IPS-15b (cell line): ENCODE data around the gene GRAMD1B.

Experiments
- H3K27me3 ChIP-seq: one replicate; pipeline ENCODE4 v1.6.1; 2013; ENCODE audit warnings: low read length; ENCODE audit not compliant: control insufficient read depth, insufficient read depth
- H3K36me3 ChIP-seq: one replicate; pipeline ENCODE4 v1.6.1; 2013; ENCODE audit warnings: low read length; ENCODE audit not compliant: control insufficient read depth, insufficient read depth
- H3K4me1 ChIP-seq: one replicate; pipeline ENCODE4 v1.6.1; 2013; ENCODE audit warnings: mild to moderate bottlenecking, low read length; ENCODE audit not compliant: control insufficient read depth, insufficient read depth
- H3K4me3 ChIP-seq: one replicate; pipeline ENCODE4 v1.5.1; 2013; ENCODE audit warnings: low read depth, low read length
- H3K9ac ChIP-seq: one replicate; pipeline ENCODE4 v1.6.1; 2013; ENCODE audit warnings: low read depth, mild to moderate bottlenecking, low read length
- H3K9me3 ChIP-seq: one replicate; pipeline ENCODE4 v1.6.1; 2013; ENCODE audit warnings: mild to moderate bottlenecking, low read length; ENCODE audit not compliant: control insufficient read depth, insufficient read depth

GRAMD1B gene

DNA sequence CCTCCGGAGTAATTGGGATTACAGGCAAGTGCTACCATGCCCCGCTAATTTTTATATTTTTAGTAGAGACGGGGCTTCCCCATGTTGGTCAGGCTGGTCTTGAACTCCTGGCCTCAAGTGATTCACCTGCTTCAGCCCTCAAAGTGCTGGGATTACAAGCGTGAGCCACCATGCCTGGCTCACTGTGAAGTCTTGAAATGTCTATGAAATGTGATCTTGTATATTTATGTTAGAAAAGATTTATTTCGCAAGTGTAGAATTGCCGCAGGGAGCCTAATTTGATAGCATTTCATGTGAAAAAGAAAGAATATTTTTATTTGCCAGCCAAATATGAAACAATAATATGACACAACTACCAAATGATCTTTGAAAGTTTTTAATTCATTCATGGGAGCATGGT, 52.1 kb downstream of the GRAMD1B start:
- H3K4me3 ChIP-seq = no peak overlapping the region
- no peaks in the 10 kb centered on the region for H3K27me3 ChIP-seq
- H3K9ac ChIP-seq = no peak overlapping the region
- no peaks in the 10 kb centered on the region for H3K4me1 ChIP-seq
- no peaks in the 10 kb centered on the region for H3K36me3 ChIP-seq
- no peaks in the 10 kb centered on the region for H3K9me3 ChIP-seq

DNA sequence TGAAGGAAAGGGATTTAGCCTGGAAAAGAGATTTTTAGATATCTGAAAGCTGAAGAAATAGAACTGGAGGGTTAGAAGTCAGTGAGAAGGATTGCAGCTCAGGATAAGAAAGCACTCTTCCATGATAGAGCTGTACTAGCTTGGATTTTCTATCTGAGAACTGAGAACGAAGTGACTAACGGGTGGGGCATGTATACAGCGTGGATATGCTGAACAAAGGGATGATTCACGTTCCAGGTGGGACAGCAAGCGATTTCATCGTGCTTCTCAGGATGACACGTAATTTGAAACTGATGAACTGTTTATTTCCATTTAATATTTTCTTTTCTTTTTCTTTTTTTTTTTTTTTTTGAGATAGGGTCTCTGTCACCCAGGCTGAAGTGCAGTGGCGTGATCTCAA, 53.0 kb downstream of the GRAMD1B start:
- Histone ChIP-seq H3K36me3 (no peaks in the 10 kb centered on the region), H3K9ac (no peak overlapping the region), H3K9me3 (no peaks in the 10 kb centered on the region), H3K4me1 (no peaks in the 10 kb centered on the region), H3K4me3 (no peak overlapping the region), H3K27me3 (no peaks in the 10 kb centered on the region)

DNA sequence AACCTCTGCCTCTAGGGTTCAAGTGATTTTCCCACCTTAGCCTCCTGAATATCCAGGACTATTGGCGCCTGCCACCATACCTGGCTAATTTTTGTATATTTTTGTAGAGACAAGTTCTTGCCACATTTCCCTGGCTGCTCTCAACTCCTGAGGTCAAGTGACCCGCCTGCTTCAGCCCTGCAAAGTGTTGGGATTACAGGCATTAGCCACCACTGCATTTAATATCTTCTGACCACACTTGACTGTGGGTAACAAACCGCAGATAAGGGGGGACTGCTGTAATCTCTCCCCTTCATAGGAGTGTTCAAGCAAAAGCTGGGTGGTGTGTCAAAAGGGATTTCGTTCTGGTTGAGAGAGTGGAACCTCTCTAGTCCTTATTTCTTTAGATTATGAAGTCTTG, 53.4 kb downstream of the GRAMD1B start:
- Histone ChIP-seq H3K36me3 (no peaks in the 10 kb centered on the region), H3K9me3 (no peaks in the 10 kb centered on the region), H3K27me3 (no peaks in the 10 kb centered on the region), H3K4me3 (no peak overlapping the region), H3K9ac (no peak overlapping the region), H3K4me1 (no peaks in the 10 kb centered on the region)

DNA sequence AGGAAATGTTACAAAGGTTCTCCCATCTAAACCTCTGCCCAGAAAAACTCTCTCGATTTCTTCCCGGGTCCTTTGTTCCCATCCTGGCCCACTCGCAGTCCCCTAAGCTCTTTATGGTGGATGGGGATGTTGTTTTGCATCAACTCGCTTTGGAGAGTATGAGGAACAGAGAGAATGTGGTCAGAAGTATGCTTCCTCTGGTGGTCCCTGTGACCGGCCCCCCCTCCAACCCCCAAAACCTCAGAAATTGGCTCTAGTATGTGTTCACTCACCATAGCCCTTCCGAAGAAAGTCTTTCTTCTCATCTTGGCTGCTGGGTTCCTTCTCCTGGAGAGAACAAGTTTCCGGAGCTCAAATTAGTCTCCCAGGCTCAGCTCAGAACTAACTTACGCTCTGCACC, 54.4 kb downstream of the GRAMD1B start:
- Histone ChIP-seq H3K9ac (no peak overlapping the region), H3K36me3 (no peaks in the 10 kb centered on the region), H3K27me3 (no peaks in the 10 kb centered on the region), H3K9me3 (no peaks in the 10 kb centered on the region), H3K4me3 (no peak overlapping the region), H3K4me1 (no peaks in the 10 kb centered on the region)

DNA sequence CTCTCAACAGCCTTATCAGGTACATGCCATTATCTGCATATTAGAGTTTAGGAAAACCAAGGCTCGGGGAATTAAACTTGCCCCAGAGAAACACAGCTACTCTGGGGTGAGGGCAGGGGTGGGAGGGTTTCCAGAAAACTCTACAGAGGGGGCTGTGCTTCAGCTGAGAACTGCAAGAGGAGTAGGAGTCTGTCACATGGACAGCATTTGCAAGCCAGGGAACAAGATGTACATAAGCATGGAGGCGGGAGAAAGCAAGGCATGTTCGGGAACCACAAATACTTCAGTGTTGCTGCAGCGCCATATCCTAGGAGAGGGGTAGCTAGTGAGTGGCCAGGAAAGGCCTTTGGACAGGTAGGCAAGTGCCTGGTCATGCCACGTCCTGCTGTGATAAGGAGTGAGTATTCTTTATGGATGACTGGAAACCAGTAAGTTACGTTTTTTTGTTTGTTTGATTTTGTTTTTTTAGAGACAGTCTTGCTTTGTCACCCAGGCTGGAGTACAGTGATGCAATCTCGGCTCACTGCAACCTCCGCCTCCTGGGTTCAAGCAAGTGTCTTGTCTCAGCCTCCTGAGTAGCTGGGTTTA, 57.2 kb downstream of the GRAMD1B start:
- no peaks in the 10 kb centered on the region for H3K36me3 ChIP-seq
- H3K27me3 ChIP-seq = no peaks in the 10 kb centered on the region
- no peaks in the 10 kb centered on the region for H3K9me3 ChIP-seq
- H3K4me1 ChIP-seq = no peaks in the 10 kb centered on the region
- H3K9ac ChIP-seq = no peak overlapping the region
- H3K4me3 ChIP-seq = no peak overlapping the region

DNA sequence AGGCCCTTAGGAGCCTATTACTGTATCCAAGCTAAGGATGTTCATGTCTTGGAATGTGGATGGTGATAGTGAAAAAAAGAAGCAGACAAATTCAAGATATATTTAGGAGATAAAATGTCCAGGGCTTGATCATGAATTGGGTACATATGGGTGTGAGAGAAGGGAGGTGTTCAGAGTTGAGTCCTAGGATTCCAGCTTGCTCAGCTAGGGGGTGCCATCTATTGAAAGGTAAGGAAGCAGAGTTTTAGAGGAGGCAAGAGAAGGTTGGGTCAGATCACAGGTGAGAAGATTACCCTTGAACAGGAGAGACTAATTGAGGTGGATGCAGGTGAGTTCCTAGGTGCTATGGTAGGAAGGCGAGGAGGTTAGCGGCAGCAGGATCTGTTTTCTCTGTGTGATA, 60.5 kb downstream of the GRAMD1B start:
- no peaks in the 10 kb centered on the region for H3K36me3 ChIP-seq
- H3K4me3 ChIP-seq = no peak overlapping the region
- peaks cover 24% of the 10 kb centered on the region for H3K4me1 ChIP-seq
- no peaks in the 10 kb centered on the region for H3K9me3 ChIP-seq
- H3K9ac ChIP-seq = no peak overlapping the region
- H3K27me3 ChIP-seq = no peaks in the 10 kb centered on the region

DNA sequence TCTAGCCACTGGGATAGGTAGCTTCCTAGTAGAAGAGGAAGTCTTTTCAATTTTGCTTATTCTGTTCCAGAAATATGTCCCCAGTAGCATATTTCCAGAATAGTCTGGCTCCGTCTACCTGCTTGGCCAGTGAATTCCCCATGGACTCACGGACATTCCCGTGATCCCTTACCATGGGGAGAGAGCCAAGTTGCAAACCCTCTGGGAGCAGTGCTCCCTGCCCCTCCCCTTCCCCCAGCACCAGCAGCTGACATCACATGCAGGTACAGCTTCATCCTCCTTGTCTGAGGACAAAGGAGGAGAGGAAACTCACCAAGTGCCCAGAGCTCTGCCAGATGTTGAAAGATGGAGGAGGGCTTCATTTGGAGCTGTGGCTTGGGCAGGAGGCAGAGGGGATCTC, 61.2 kb downstream of the GRAMD1B start:
- Histone ChIP-seq H3K9ac (no peak overlapping the region), H3K9me3 (no peaks in the 10 kb centered on the region), H3K4me1 (peaks cover 24% of the 10 kb centered on the region), H3K36me3 (no peaks in the 10 kb centered on the region), H3K27me3 (no peaks in the 10 kb centered on the region), H3K4me3 (no peak overlapping the region)

DNA sequence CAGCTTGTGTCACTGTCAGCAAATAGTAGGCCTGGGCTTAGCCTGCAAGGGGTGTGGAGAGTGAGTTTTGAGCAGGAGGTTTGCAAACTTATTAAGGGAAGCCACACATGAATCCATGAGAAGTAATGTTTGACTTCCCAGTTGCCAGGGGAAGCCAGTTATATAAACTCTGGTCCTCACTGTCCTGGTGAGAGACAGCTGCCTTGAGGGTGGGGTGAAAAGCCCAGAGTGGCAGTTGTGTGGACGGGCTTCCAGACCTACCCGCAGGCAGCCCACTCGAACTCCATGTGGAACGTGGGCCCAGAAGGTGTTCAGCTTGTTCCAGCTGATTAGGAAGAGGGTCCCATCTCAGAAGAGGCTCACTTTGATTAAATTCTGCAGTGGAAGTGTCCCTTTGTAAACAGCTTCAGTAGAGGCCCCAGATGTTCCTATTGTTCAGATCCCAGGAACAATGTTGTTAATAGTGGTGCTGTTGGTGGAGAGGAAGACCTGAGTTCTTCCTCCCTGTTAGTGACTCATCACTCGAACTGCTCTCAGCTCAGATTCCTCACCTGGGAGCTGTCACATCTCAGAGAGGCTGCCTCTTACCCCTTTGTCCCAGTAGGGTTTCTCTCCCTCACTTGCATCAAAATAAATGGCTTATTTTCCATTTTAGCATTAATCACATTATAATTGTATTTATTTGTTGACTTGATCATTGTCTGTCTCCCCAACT, 63.4 kb downstream of the GRAMD1B start:
- H3K4me3 ChIP-seq = no peak overlapping the region
- no peak overlapping the region for H3K9ac ChIP-seq

DNA sequence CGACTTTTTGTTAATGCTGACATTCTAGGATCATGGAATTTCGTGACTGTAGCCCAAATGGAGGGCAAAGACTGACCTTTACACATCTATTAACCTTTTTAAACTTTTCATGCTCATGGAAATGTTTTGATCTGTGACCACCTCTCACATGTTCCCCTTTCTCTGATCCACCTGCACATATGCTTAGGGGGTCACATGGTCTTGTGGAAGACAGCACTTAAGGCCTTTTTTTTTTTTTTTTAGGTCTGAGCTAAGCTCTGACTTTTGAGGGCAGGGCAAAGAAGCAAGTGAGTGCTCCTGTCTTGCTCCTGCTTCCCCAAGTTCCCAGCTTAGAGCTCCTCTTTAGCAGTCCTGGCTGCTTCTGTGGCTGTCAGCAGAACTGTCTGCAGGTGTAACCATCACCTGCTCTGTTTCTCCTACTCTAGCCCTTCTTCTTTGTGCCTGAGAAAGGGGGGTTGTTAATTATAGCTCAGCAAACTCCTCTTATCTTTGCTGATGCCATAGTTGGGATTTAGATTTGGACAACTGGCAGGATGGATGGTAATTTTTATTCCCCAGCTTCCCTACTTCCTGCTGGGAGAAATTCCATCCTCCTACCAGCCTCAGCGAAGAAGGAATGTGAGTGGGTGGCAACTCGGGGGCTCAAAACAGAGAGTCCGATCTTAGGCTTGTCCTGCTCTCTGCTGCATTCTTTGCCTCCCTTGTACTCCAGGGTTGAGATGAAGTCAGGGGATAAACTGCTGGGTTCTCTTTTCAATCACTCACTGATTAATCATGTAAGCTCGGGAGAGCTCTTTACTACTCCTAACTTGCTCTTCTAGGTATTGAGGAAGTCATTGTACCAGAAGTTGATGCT, 64.4 kb downstream of the GRAMD1B start:
- peaks cover 24% of the 10 kb centered on the region for H3K4me1 ChIP-seq
- no peak overlapping the region for H3K4me3 ChIP-seq
- H3K9ac ChIP-seq = no peak overlapping the region
- no peaks in the 10 kb centered on the region for H3K27me3 ChIP-seq
- H3K36me3 ChIP-seq = no peaks in the 10 kb centered on the region
- no peaks in the 10 kb centered on the region for H3K9me3 ChIP-seq

More for the DNA sequence above, 63.4 kb downstream of the GRAMD1B start:
- Histone ChIP-seq H3K27me3 (no peaks in the 10 kb centered on the region), H3K36me3 (no peaks in the 10 kb centered on the region), H3K9me3 (no peaks in the 10 kb centered on the region), H3K4me1 (peaks cover 24% of the 10 kb centered on the region)

DNA sequence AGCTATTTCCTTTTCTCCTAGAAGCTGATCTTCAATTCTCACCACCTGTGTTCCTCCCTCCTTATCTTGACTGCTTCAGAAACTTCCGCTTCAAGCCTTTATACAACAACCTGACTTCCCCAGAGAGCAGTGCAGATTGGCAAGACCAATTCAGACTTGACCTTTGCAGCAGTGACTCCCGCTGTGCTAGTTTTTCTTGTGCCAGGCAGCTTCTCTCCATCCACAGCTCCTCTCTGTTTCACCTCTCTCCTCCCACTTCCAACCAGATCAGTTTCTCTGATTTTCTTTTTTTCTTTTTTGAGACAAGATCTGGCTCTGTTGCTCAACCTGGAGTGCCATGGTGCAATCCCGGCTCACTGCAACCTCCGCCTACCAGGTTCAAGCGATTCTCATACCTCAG, 74.3 kb downstream of the GRAMD1B start:
- Histone ChIP-seq H3K4me1 (no peaks in the 10 kb centered on the region), H3K4me3 (no peak overlapping the region), H3K36me3 (no peaks in the 10 kb centered on the region), H3K9me3 (no peaks in the 10 kb centered on the region), H3K27me3 (no peaks in the 10 kb centered on the region), H3K9ac (no peak overlapping the region)

DNA sequence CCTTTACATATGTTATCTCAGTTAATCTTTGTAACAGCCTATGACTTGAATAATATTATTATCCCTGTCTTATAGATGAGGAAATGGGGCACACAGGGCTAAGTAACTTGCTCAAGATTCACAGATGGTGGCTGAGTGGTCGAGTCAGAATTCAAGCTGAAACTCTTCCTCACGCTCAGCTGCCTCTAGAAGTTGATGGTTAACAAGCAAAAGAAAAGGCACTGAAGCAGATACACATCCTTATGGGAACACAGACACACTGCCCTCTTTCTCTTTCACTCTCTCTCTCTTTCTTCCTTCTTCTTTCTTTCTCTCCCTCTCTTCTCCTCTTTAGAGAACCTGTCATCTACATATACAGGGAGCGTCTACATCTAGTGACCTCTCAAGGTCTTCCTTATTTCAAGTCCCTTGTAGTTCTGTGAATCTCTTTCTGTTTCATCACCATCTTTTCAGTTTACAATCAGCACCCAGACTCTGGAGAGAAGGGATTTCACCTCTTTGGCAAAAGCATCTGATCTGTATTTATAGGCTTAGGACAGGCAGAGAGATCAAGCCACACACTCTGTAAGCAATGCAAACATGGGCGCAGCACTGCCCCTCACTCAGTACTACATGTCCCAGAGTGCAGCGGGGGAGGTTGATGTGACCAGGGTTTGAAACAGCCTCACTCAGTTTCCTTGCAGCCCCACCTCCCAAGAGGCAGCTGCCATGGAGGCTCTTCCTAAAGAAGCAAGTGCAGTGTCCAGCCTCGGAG, 75.7 kb downstream of the GRAMD1B start:
- no peaks in the 10 kb centered on the region for H3K9me3 ChIP-seq
- no peaks in the 10 kb centered on the region for H3K36me3 ChIP-seq
- H3K4me1 ChIP-seq = peaks cover under 1% of the 10 kb centered on the region
- H3K27me3 ChIP-seq = no peaks in the 10 kb centered on the region
- H3K4me3 ChIP-seq = no peak overlapping the region
- H3K9ac ChIP-seq = no peak overlapping the region
